ENCODE results near the gene TPK1.
A peak's percentile ranks its signal among the peaks of the same experiment; 100 is the strongest.

Gene TPK1

DNA sequence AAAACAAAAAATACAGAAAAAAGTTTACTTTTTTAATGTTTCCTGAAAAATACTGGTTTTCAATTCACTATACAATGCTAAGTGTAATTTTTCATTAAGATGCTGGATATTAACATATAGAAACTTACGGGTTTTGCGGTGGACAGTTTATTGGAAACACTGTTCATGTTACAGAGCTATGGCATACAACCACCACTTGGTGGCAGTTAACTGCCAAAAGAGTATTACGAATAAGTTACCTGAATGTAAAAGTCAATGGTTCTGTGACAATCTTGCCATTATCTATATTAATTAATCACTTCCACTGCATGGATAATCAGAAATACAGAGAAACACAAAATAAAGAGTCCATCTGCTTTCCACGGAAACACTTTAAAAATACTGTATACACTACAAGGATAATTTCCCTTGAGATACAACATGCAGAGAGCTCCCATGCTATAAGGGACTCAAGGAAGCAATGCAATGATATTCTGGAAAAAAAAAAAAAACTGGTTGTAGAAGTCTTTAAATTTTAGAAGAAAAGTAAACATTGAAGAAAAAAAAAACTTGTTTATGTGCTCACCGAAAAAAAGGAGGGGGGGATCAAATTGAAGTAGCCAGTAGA, 97.0 kb downstream of the TPK1 start:
- TF ChIP-seq, protein P1, sequence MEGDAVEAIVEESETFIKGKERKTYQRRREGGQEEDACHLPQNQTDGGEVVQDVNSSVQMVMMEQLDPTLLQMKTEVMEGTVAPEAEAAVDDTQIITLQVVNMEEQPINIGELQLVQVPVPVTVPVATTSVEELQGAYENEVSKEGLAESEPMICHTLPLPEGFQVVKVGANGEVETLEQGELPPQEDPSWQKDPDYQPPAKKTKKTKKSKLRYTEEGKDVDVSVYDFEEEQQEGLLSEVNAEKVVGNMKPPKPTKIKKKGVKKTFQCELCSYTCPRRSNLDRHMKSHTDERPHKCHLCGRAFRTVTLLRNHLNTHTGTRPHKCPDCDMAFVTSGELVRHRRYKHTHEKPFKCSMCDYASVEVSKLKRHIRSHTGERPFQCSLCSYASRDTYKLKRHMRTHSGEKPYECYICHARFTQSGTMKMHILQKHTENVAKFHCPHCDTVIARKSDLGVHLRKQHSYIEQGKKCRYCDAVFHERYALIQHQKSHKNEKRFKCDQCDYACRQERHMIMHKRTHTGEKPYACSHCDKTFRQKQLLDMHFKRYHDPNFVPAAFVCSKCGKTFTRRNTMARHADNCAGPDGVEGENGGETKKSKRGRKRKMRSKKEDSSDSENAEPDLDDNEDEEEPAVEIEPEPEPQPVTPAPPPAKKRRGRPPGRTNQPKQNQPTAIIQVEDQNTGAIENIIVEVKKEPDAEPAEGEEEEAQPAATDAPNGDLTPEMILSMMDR (conservative IDR thresholded peaks at IDR 0.05; ENCODE audit: low read depth, low read length), result peak; percentile 75
- H3K4me3 ChIP-seq (ENCODE audit: low read length), result no peak overlapping the region
- DNase-seq (ENCODE audit: low read depth), result no peak

GRCh38 chr7:144738146-144738545, 97.7 kb downstream of the TPK1 start:
- no peak overlapping the region for H3K4me3 ChIP-seq (ENCODE audit: low read length)
- TF ChIP-seq, protein P1 (conservative IDR thresholded peaks at IDR 0.05; ENCODE audit: low read depth, low read length), result no peak
- no peak for DNase-seq (ENCODE audit: low read depth)

DNA sequence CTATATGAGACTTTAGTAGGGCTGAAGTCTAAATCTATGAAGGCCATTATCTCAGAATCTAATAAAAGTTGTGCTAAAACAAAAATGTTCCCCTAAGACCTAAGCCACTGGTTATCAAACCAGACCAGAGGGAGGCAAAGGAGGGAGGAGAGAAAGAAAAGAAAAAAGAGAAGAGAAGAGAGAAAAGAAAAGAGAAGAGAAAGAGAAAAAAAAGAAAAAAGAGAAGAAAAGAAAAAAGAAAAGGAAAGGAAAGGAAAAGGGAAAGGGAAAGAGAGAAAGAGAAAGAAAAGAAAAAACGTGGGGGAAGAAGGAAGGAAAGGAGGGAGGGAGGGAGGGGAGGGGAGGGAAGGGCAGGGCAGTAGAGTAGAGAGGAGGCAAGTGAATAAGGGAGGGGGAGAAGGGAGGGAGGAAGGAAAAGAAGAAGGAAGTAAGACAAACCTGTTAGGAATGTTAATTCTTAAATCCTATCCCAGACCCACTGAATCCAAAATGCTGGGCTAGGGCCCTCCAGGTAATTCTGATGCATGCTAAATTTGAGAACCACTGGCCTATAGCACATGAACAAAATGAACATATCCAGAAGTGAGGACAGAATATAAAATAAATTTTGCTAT, 98.9 kb downstream of the TPK1 start:
- no peak for DNase-seq (ENCODE audit: low read depth)
- TF ChIP-seq, protein P1 (conservative IDR thresholded peaks at IDR 0.05; ENCODE audit: low read depth, low read length), result no peak
- no peak overlapping the region for H3K4me3 ChIP-seq (ENCODE audit: low read length)

- TF ChIP-seq, protein P1 (conservative IDR thresholded peaks at IDR 0.05; ENCODE audit: low read depth, low read length), result no peak
- DNase-seq (ENCODE audit: low read depth), result no peak
- no peak overlapping the region for H3K4me3 ChIP-seq (ENCODE audit: low read length)
Measured at GRCh38 chr7:144735505-144736276, 100.2 kb downstream of the TPK1 start.

GRCh38 chr7:144731661-144732351, 104.0 kb downstream of the TPK1 start:
- DNase-seq (ENCODE audit: low read depth), result no peak
- TF ChIP-seq, protein P1 (conservative IDR thresholded peaks at IDR 0.05; ENCODE audit: low read depth, low read length), result no peak
- H3K4me3 ChIP-seq (ENCODE audit: low read length), result no peak overlapping the region

GRCh38 chr7:144730224-144730623, 105.6 kb downstream of the TPK1 start:
- TF ChIP-seq, protein P1 (conservative IDR thresholded peaks at IDR 0.05; ENCODE audit: low read depth, low read length), result no peak
- DNase-seq (ENCODE audit: low read depth), result no peak

More at GRCh38 chr7:144730224-144730623, 105.6 kb downstream of the TPK1 start:
- H3K4me3 ChIP-seq (ENCODE audit: low read length), result no peak overlapping the region

Data from retinal pigment epithelial cell (primary cell).